Ascending aorta (tissue), 2 donors: ENCODE measurements around the gene CYSLTR2. TPM values are rescaled to one million over a fixed set of nuclear protein-coding genes. Genes with fewer than 3 reads are reported as not detected.
A peak's percentile ranks its signal among the peaks of the same experiment; 100 is the strongest.

ENCODE experiments used
- DNase-seq, 2 donors: peaks; one replicate each; pipeline ENCODE4 v3.0.0-alpha.2; 2019; ENCODE audit warnings: low spot score in 2 of 2
- H3K27ac ChIP-seq, 2 donors: fragments of 200-600 bp; sonication (generic); one replicate each; pipeline ENCODE4 v1.5.1; 2016 to 2017; ENCODE audit warnings: mild to moderate bottlenecking in 1 of 2
- H3K27me3 ChIP-seq: fragments of 200-600 bp; sonication (generic); one replicate; pipeline ENCODE4 v1.5.1; 2017
- H3K36me3 ChIP-seq, 2 donors: fragments of 200-600 bp; sonication (generic); one replicate each; pipeline ENCODE4 v1.5.1; 2016
- H3K4me1 ChIP-seq, 2 donors: fragments of 200-600 bp; sonication (generic); one replicate each; pipeline ENCODE4 v1.5.1; 2016 to 2017; ENCODE audit warnings: mild to moderate bottlenecking in 1 of 2
- H3K4me3 ChIP-seq, 2 donors: fragments of 200-600 bp; sonication (generic); one replicate each; pipeline ENCODE4 v1.5.1; 2016 to 2017; ENCODE audit warnings: mild to moderate bottlenecking in 1 of 2
- H3K9me3 ChIP-seq, 2 donors: fragments of 200-600 bp; sonication (generic); one replicate each; pipeline ENCODE4 v1.5.1; 2016
- CTCF ChIP-seq, 3 experiments: fragments of 200-600 bp in 2 of 3; fragments of 450-650 bp in 1 of 3; sonication (generic) in 2 of 3; IDR thresholded peaks; one replicate each; pipeline ENCODE4 v1.5.1; 2016 to 2019; ENCODE audit warnings: antibody characterized with exemption in 3 of 3, mild to moderate bottlenecking in 1 of 3, moderate library complexity in 1 of 3
- intact Hi-C: fragments of 100-400 bp; cut with DNase I; formaldehyde crosslinking; loops from one replicate; pipeline ENCODE4 v1.15.1; 2023
- total RNA-seq: library from RNA; depleted of rRNA; stranded (reverse); fragments of >200 nt; gene quantifications from one replicate; pipeline ENCODE4 v1.1.0, GENCODE V29; 2016

Gene CYSLTR2
- total RNA-seq, 1 donor from 2014 or later: 1.2 TPM

- Histone ChIP-seq H3K9me3 (no peaks in the 10 kb centered on the region), H3K27me3 (no peaks in the 10 kb centered on the region), H3K4me1 (no peaks in the 10 kb centered on the region), H3K27ac (peak overlapping the region in 1 of 2 donors; percentile 22), H3K4me3 (no peak overlapping the region), H3K36me3 (no peaks in the 10 kb centered on the region)
- intact Hi-C loops: no loop called here
- TF ChIP-seq CTCF (IDR thresholded peaks at IDR 0.05): no peak
- DNase-seq: no peak
These were observed 768 bp upstream of the CYSLTR2 start for GRCh38 chr13:48652851-48653471.

- Histone ChIP-seq H3K36me3 (no peaks in the 10 kb centered on the region), H3K27ac (no peak overlapping the region), H3K4me1 (no peaks in the 10 kb centered on the region), H3K27me3 (no peaks in the 10 kb centered on the region), H3K9me3 (no peaks in the 10 kb centered on the region), H3K4me3 (no peak overlapping the region)
- intact Hi-C loops: no loop called here
- no peak for TF ChIP-seq CTCF (IDR thresholded peaks at IDR 0.05)
- DNase-seq: no peak
These were observed 782 bp downstream of the CYSLTR2 start for GRCh38 chr13:48654511-48654910.

GRCh38 chr13:48655291-48655690 lies 1.6 kb downstream of the CYSLTR2 start:
- Histone ChIP-seq H3K4me3 (no peak overlapping the region), H3K36me3 (no peaks in the 10 kb centered on the region), H3K27ac (no peak overlapping the region), H3K4me1 (no peaks in the 10 kb centered on the region), H3K9me3 (no peaks in the 10 kb centered on the region), H3K27me3 (no peaks in the 10 kb centered on the region)
- intact Hi-C loops: no loop called here
- TF ChIP-seq CTCF (IDR thresholded peaks at IDR 0.05): no peak
- no peak for DNase-seq

- intact Hi-C loops: no loop called here
- Histone ChIP-seq H3K36me3 (no peaks in the 10 kb centered on the region), H3K27me3 (no peaks in the 10 kb centered on the region), H3K27ac (no peak overlapping the region), H3K4me1 (no peaks in the 10 kb centered on the region), H3K4me3 (no peak overlapping the region), H3K9me3 (no peaks in the 10 kb centered on the region)
- no peak for DNase-seq
- no peak for TF ChIP-seq CTCF (IDR thresholded peaks at IDR 0.05)
These were observed 2.9 kb downstream of the CYSLTR2 start for GRCh38 chr13:48656608-48657007.

- intact Hi-C loops: no loop called here
- DNase-seq: no peak
- Histone ChIP-seq H3K27me3 (no peaks in the 10 kb centered on the region), H3K4me3 (no peak overlapping the region), H3K36me3 (no peaks in the 10 kb centered on the region), H3K9me3 (peaks cover 0 to 4% of the 10 kb centered on the region in 2 donors), H3K27ac (peak overlapping the region in 1 of 2 donors; percentile 7), H3K4me1 (no peaks in the 10 kb centered on the region)
- no peak for TF ChIP-seq CTCF (IDR thresholded peaks at IDR 0.05)
These were observed 6.8 kb downstream of the CYSLTR2 start for GRCh38 chr13:48660361-48661076.
